Activated CD8-positive, alpha-beta memory T cell treated with anti-CD3 and anti-CD28 coated beads, Interleukin-2, amount 50 U/mL, for 24 hours (primary cell): ENCODE measurements around the gene CRYGN.

Experiments
- DNase-seq: peaks from one replicate; pipeline ENCODE4 v3.0.0-alpha.2; 2020; ENCODE audit errors: extremely low read depth

The CRYGN gene

GRCh38 chr7:151379534-151380198, 60.3 kb downstream of the CRYGN start:
- DNase-seq, result no peak

GRCh38 chr7:151379193-151379520, 60.8 kb downstream of the CRYGN start:
- no peak for DNase-seq
